Neural cell (in vitro differentiated cells): ENCODE data around the gene TMEM202. TPM values are rescaled to one million over a fixed set of nuclear protein-coding genes. Genes with fewer than 3 reads are reported as not detected.

Experiments used
- H2AFZ ChIP-seq: fragments of 200-600, 300-800 bp; sonication (generic), shearing (Covaris generic); 2 replicates; pipeline ENCODE4 v1.6.0; 2014; ENCODE audit warnings: low read depth, mild to moderate bottlenecking, antibody characterized with exemption, low read length, moderate library complexity
- H3F3A ChIP-seq: fragments of 200-600 bp; shearing (Covaris generic); 2 replicates; pipeline ENCODE4 v1.6.1; 2016; ENCODE audit warnings: mild to moderate bottlenecking, moderate library complexity, mixed read lengths, antibody characterized with exemption, low read length; ENCODE audit not compliant: insufficient read depth, poor library complexity, severe bottlenecking
- H3K27ac ChIP-seq: fragments of 200-600, 300-800 bp; sonication (generic), shearing (Covaris generic); 2 replicates; pipeline ENCODE4 v1.5.1; 2014; ENCODE audit warnings: mild to moderate bottlenecking, low read length, moderate library complexity
- H3K27me3 ChIP-seq: fragments of 300-800, 200-600 bp; sonication (generic), shearing (Covaris generic); 2 replicates; pipeline ENCODE4 v1.6.0; 2014; ENCODE audit warnings: mild to moderate bottlenecking, low read depth, low read length, moderate library complexity; ENCODE audit not compliant: insufficient read depth
- H3K36me3 ChIP-seq: fragments of 300-800, 200-600 bp; sonication (generic), shearing (Covaris generic); 2 replicates; pipeline ENCODE4 v1.5.1; 2014; ENCODE audit warnings: mild to moderate bottlenecking, antibody characterized with exemption, low read length, moderate library complexity; ENCODE audit not compliant: insufficient read depth
- H3K4me2 ChIP-seq: fragments of 300-800, 200-600 bp; sonication (generic), shearing (Covaris generic); 2 replicates; pipeline ENCODE4 v1.6.0; 2014; ENCODE audit warnings: mild to moderate bottlenecking, low read length
- H3K4me3 ChIP-seq: fragments of 300-800, 200-600 bp; sonication (generic), shearing (Covaris generic); 2 replicates; pipeline ENCODE4 v1.5.1; 2014; ENCODE audit warnings: mild to moderate bottlenecking, low read length, moderate library complexity
- H3K79me2 ChIP-seq: fragments of 200-600 bp; shearing (Covaris generic); replicated peaks from 2 replicates; pipeline ENCODE4 v1.6.0; 2014; ENCODE audit warnings: mild to moderate bottlenecking, low read length, moderate library complexity; ENCODE audit not compliant: insufficient read depth
- H3K9ac ChIP-seq: fragments of 300-800, 200-600 bp; sonication (generic), shearing (Covaris generic); 2 replicates; pipeline ENCODE4 v1.6.1; 2016; ENCODE audit warnings: mild to moderate bottlenecking, low read length, mixed read lengths
- H3K9me2 ChIP-seq: fragments of 200-600 bp; shearing (Covaris generic); 2 replicates; pipeline ENCODE4 v1.6.1; 2016; ENCODE audit warnings: mild to moderate bottlenecking, low read length, mixed read lengths; ENCODE audit not compliant: insufficient read depth
- H3K9me3 ChIP-seq: fragments of 200-600, 300-800 bp; sonication (generic), shearing (Covaris generic); 2 replicates; pipeline ENCODE4 v1.6.1; 2016; ENCODE audit warnings: mild to moderate bottlenecking, mixed run types, low read length, moderate library complexity, mixed read lengths
- H4K20me1 ChIP-seq: fragments of 200-600 bp; shearing (Covaris generic); 2 replicates; pipeline ENCODE4 v1.6.1; 2016; ENCODE audit warnings: mild to moderate bottlenecking, mixed run types; ENCODE audit not compliant: insufficient read depth
- CTCF ChIP-seq: fragments of 450-650 bp; IDR thresholded peaks from 2 replicates; pipeline ENCODE4 v1.5.1; 2014; ENCODE audit warnings: antibody characterized with exemption, mild to moderate bottlenecking, moderate library complexity; ENCODE audit not compliant: poor library complexity, severe bottlenecking
- EP300 ChIP-seq: fragments of 450-650 bp; conservative IDR thresholded peaks from 2 replicates; pipeline ENCODE4 v1.6.1; 2014; ENCODE audit warnings: antibody characterized with exemption, mild to moderate bottlenecking, moderate library complexity; ENCODE audit not compliant: poor library complexity, severe bottlenecking
- EZH2 ChIP-seq: fragments of 200-600, 300-800 bp; shearing (Covaris generic), sonication (generic); IDR thresholded peaks from 2 replicates; pipeline ENCODE4 v1.6.1; 2014; ENCODE audit warnings: antibody characterized with exemption, low read length, borderline replicate concordance, mild to moderate bottlenecking; ENCODE audit not compliant: insufficient read depth, poor library complexity, severe bottlenecking
- MXI1 ChIP-seq: fragments of 450-650 bp; conservative IDR thresholded peaks from 2 replicates; pipeline ENCODE4 v1.6.1; 2014; ENCODE audit warnings: antibody characterized with exemption, mild to moderate bottlenecking; ENCODE audit not compliant: poor library complexity, severe bottlenecking
- POLR2AphosphoS5 ChIP-seq: IDR thresholded peaks from 2 replicates; pipeline ENCODE4 v1.6.1; 2012
- RAD21 ChIP-seq: fragments of 450-650 bp; conservative IDR thresholded peaks from 2 replicates; pipeline ENCODE4 v1.6.1; 2014; ENCODE audit warnings: antibody characterized with exemption, mild to moderate bottlenecking, moderate library complexity
- SMC3 ChIP-seq: fragments of 450-650 bp; conservative IDR thresholded peaks from 2 replicates; pipeline ENCODE4 v1.6.1; 2014; ENCODE audit warnings: antibody characterized with exemption, mild to moderate bottlenecking, moderate library complexity; ENCODE audit not compliant: poor library complexity
- TAF1 ChIP-seq: IDR thresholded peaks from 2 replicates; pipeline ENCODE4 v1.6.1; 2012; ENCODE audit warnings: low read depth
- polyA plus RNA-seq: library from polyadenylated mRNA; depleted of rRNA; stranded (reverse); fragments of >200 nt; gene quantifications from 2 replicates; pipeline ENCODE4 v1.2.3, GENCODE V29; 2014
- TF ChIP-seq, protein P1 (sequence below): IDR thresholded peaks from 2 replicates; pipeline ENCODE4 v1.6.1; 2012; ENCODE audit warnings: borderline replicate concordance

TMEM202 gene
- polyA plus RNA-seq, 1 donor from 2014 or later: not detected

DNA sequence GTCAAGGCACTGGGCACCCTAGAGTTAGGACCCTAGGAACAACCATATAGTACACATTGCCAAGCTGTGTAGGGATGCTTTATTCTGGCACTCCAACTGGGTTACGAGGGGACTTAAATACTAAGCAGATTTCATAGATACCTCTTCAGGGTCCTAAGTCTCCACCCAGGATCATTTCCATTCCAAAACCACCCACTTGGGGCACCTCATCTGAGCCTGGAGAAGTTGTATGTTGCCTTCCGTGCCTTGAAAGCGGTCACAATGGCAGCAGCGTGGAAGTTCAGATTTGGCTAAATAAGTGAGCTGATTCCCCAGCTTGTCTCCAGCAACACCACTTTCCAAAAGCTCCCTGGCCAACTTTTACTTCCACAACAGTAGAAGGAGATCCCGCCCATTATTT is 4.6 kb downstream of the TMEM202 start:
- H3K27me3 ChIP-seq: peaks cover 32% of the 10 kb centered on the region
- no peak for TF ChIP-seq RAD21
- no peak for TF ChIP-seq CTCF
- no peak for TF ChIP-seq EP300
- TF ChIP-seq MXI1: no peak
- no peak for TF ChIP-seq EZH2
- TF ChIP-seq SMC3: no peak
- TF ChIP-seq, protein P1, sequence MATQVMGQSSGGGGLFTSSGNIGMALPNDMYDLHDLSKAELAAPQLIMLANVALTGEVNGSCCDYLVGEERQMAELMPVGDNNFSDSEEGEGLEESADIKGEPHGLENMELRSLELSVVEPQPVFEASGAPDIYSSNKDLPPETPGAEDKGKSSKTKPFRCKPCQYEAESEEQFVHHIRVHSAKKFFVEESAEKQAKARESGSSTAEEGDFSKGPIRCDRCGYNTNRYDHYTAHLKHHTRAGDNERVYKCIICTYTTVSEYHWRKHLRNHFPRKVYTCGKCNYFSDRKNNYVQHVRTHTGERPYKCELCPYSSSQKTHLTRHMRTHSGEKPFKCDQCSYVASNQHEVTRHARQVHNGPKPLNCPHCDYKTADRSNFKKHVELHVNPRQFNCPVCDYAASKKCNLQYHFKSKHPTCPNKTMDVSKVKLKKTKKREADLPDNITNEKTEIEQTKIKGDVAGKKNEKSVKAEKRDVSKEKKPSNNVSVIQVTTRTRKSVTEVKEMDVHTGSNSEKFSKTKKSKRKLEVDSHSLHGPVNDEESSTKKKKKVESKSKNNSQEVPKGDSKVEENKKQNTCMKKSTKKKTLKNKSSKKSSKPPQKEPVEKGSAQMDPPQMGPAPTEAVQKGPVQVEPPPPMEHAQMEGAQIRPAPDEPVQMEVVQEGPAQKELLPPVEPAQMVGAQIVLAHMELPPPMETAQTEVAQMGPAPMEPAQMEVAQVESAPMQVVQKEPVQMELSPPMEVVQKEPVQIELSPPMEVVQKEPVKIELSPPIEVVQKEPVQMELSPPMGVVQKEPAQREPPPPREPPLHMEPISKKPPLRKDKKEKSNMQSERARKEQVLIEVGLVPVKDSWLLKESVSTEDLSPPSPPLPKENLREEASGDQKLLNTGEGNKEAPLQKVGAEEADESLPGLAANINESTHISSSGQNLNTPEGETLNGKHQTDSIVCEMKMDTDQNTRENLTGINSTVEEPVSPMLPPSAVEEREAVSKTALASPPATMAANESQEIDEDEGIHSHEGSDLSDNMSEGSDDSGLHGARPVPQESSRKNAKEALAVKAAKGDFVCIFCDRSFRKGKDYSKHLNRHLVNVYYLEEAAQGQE: no peak
- no peak for TF ChIP-seq TAF1
- no peak for TF ChIP-seq POLR2AphosphoS5
- H3K4me3 ChIP-seq: no peak overlapping the region
- H3F3A ChIP-seq: no peaks in the 10 kb centered on the region
- no peak overlapping the region for H3K27ac ChIP-seq
- H3K79me2 ChIP-seq: no peaks in the 10 kb centered on the region
- H3K9me2 ChIP-seq: no peaks in the 10 kb centered on the region
- H3K4me2 ChIP-seq: no peak overlapping the region
- H3K9ac ChIP-seq: no peak overlapping the region
- H3K36me3 ChIP-seq: no peaks in the 10 kb centered on the region
- no peaks in the 10 kb centered on the region for H3K9me3 ChIP-seq
- H2AFZ ChIP-seq: no peak overlapping the region
- H4K20me1 ChIP-seq: no peaks in the 10 kb centered on the region

DNA sequence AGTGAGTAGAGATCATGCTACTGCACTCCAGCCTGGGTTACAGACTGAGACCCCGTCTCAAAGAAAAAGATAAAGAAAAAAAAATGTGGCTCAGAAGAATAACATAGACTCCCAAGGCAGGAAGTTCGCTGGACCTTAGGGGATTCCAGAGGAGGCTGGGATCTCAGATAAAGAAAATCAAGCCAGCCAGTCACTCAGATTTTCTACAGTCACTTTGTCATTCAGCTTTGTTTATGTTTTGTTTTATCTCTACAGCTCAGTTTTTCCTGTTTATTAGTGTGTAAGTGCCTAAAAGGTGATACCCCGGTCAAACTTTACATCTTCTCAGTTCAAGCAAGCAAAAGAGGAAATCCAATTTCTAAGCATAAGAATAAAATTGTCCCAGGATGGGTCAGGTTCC is 6.3 kb downstream of the TMEM202 start:
- TF ChIP-seq POLR2AphosphoS5 (no peak), EP300 (no peak), MXI1 (no peak), CTCF (no peak), SMC3 (no peak), TAF1 (no peak), EZH2 (no peak), RAD21 (no peak)
- TF ChIP-seq, protein P1: no peak
- H3K36me3 ChIP-seq: no peaks in the 10 kb centered on the region
- no peak overlapping the region for H3K4me3 ChIP-seq
- no peaks in the 10 kb centered on the region for H3K9me3 ChIP-seq
- H3K27ac ChIP-seq: no peak overlapping the region
- H3F3A ChIP-seq: no peaks in the 10 kb centered on the region
- H3K9ac ChIP-seq: no peak overlapping the region
- H3K4me2 ChIP-seq: no peak overlapping the region
- no peaks in the 10 kb centered on the region for H3K9me2 ChIP-seq
- no peaks in the 10 kb centered on the region for H4K20me1 ChIP-seq
- H3K79me2 ChIP-seq: no peaks in the 10 kb centered on the region
- H2AFZ ChIP-seq: no peak overlapping the region
- H3K27me3 ChIP-seq: peaks cover 39% of the 10 kb centered on the region
